CD4-positive, alpha-beta T cell treated with Interleukin-10 for 1 hour (primary cell): ENCODE data around the gene SCRT2.
"Not testable (repeated sequence)": the region's sequence is repeated elsewhere in the genome, so short reads cannot be mapped to it uniquely, and the experiment has no call there.

Source experiments
- DNase-seq: peaks from one replicate; pipeline ENCODE4 v3.0.0-alpha.2; 2020

SCRT2 gene

GRCh38 chr20:699811-700338, 24.3 kb upstream of the SCRT2 start:
- DNase-seq = no peak

GRCh38 chr20:699342-699741, 23.7 kb upstream of the SCRT2 start:
- no peak for DNase-seq

- no peak for DNase-seq
Observed at GRCh38 chr20:698276-698675, 22.7 kb upstream of the SCRT2 start.

GRCh38 chr20:697826-698225, 22.2 kb upstream of the SCRT2 start:
- no peak for DNase-seq

GRCh38 chr20:695165-695866, 19.7 kb upstream of the SCRT2 start:
- no peak for DNase-seq

- DNase-seq = no peak
Observed at GRCh38 chr20:694496-694895, 18.9 kb upstream of the SCRT2 start.

- DNase-seq = not testable (repeated sequence)
Observed at GRCh38 chr20:693786-694185, 18.2 kb upstream of the SCRT2 start.

GRCh38 chr20:692044-692443, 16.4 kb upstream of the SCRT2 start:
- no peak for DNase-seq

GRCh38 chr20:689947-690346, 14.3 kb upstream of the SCRT2 start:
- DNase-seq = no peak

GRCh38 chr20:689348-689747, 13.7 kb upstream of the SCRT2 start:
- DNase-seq = no peak

GRCh38 chr20:688809-689212, 13.2 kb upstream of the SCRT2 start:
- no peak for DNase-seq

GRCh38 chr20:687468-688203, 12.0 kb upstream of the SCRT2 start:
- no peak for DNase-seq

- no peak for DNase-seq
Observed at GRCh38 chr20:684676-685319, 9.2 kb upstream of the SCRT2 start.

GRCh38 chr20:682123-682522, 6.5 kb upstream of the SCRT2 start:
- DNase-seq = no peak

- DNase-seq = no peak
Observed at GRCh38 chr20:680638-681187, 5.1 kb upstream of the SCRT2 start.

GRCh38 chr20:677957-678356, 2.4 kb upstream of the SCRT2 start:
- DNase-seq = no peak

GRCh38 chr20:676967-677366, 1.4 kb upstream of the SCRT2 start:
- DNase-seq = no peak

- no peak for DNase-seq
Observed at GRCh38 chr20:676315-676937, 824 bp upstream of the SCRT2 start.

GRCh38 chr20:675033-675452, 559 bp downstream of the SCRT2 start:
- DNase-seq = no peak

- no peak for DNase-seq
Observed at GRCh38 chr20:673603-674001, 2.0 kb downstream of the SCRT2 start.

GRCh38 chr20:672963-673602, 2.5 kb downstream of the SCRT2 start:
- DNase-seq = no peak

GRCh38 chr20:671252-672030, 4.2 kb downstream of the SCRT2 start:
- no peak for DNase-seq
